ENCODE data around the gene TCEA2.

- TF ChIP-seq CTCF (conservative IDR thresholded peaks at IDR 0.05; ENCODE audit: low read length), result no peak
- no peak for TF ChIP-seq EZH2phosphoT487 (IDR thresholded peaks at IDR 0.05; ENCODE audit: borderline replicate concordance)
These were observed at the start of gene TCEA2 for GRCh38 chr20:64062596-64063388.
